ENCODE measurements around the gene TELO2.
"Not testable (repeated sequence)": the region's sequence is repeated elsewhere in the genome, so short reads cannot be mapped to it uniquely, and the experiment has no call there.

TELO2 gene

DNA sequence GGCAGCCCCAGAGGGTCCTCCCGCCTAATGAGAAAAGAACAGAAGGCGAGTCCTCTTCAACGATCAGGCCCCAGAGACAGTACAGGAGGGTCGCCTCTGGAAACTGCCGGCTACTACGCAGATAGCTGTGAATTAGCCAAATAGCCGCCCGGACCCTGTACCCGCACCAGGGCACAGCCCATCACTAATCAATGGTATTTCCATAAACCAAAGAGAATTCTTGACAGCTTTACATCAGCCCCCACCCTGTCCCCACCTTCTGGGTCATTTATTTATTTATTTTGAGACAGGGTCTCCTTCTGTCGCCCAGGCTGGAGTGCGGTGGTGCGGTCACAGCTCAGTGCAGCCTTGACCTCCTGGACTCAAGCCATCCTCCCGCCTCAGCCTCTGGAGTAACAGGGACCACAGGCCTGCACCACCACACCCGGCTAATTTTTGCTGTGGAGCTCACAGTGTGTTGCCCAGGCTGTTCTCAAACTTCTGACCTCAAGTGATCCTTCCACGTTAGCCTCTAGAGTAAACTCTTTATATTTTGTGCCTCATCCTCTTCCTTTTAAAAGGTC is 17.5 kb upstream of the TELO2 start:
- DNase-seq (ENCODE audit: low spot score) = no peak

- DNase-seq (ENCODE audit: low spot score) = no peak
Observed at GRCh38 chr16:1477033-1477432, 16.1 kb upstream of the TELO2 start.

GRCh38 chr16:1478937-1479336 is 14.2 kb upstream of the TELO2 start:
- DNase-seq (ENCODE audit: low spot score) = not testable (repeated sequence)

- no peak for DNase-seq (ENCODE audit: low spot score)
Observed at GRCh38 chr16:1481906-1482835, 11.0 kb upstream of the TELO2 start.

DNA sequence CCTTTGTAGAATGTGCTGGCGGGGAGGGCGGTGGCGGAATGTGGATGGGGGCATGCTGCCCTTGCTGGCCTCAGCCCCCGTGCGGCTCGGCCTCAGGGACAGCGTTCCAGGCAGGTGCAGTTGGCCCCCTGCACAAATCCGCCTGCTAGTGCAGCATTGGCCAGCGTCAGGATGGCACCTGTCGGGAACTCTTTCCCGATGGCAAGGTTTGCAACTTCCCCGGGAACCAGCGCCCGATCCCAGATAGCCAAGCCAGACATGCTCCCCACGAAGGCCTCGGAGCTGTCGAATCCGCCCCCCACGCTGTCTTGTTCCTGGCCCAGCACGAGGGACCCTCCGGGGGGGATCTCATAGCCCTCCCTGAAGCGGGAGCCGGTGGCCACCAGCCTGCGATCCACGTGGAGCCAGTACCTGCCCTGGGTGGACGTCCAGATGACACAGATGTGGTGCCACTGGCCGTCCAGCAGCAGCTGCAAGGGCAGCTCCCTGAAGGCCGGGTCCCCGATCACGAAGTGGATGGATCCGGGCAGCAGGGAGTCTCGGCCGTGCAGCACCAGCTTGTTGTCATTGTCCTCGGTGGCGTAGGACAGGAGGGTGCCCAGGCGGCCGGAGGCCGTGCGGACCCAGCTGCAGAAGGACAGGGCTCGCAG is 7.2 kb upstream of the TELO2 start:
- DNase-seq (ENCODE audit: low spot score) = no peak

DNA sequence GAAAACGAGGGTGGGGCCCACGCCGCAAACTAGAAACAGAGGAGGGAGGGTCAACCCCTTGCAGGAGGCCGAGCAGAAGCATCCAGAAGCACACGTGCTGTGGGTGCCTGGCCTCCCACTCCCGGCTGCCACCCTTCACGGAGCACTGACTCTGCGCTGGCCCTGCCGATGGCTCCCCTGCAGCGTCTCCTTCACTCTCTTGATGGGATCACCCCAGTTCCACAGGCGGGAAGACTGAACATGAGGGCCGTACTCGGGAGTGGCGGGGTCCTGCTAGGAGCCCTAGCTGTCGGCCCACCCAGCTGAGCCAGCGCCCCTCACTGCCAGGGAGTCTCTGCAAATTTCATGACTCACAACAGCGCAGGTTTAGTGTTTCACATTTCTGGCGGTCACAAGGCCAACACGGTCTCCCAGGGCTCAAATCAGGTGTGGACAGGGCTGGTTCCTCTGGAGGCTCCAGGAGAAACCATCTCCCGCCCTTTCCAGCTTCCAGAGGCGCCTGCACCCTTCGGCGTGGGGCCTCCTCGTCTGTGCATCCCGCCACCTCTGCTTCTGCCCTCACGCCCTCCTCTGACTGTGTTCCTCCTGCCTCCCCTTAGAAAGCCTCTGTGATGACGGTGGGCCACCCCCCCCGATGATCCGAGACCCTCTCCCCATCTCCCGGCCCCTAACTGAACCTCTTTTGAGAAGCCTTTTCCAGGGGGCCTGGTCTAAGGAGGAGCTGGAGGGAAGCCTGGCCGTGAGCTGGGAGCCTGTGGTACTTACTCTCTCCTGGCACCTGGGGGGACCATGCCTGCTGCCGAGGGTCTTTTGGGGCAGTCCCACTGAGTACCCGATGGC is 6.4 kb upstream of the TELO2 start:
- no peak for DNase-seq (ENCODE audit: low spot score)

GRCh38 chr16:1487395-1488053 is 5.6 kb upstream of the TELO2 start:
- no peak for DNase-seq (ENCODE audit: low spot score)

GRCh38 chr16:1488054-1488601 is 5.0 kb upstream of the TELO2 start:
- no peak for DNase-seq (ENCODE audit: low spot score)

GRCh38 chr16:1488619-1489018 is 4.5 kb upstream of the TELO2 start, which contains the start of gene PTX4:
Gene PTX4 (minus strand): TSS chr16:1488944. CDS start chr16:1488909, 35 bp downstream.
- DNase-seq (ENCODE audit: low spot score) = no peak

GRCh38 chr16:1489077-1489476 is 4.1 kb upstream of the TELO2 start:
- DNase-seq (ENCODE audit: low spot score) = no peak

DNA sequence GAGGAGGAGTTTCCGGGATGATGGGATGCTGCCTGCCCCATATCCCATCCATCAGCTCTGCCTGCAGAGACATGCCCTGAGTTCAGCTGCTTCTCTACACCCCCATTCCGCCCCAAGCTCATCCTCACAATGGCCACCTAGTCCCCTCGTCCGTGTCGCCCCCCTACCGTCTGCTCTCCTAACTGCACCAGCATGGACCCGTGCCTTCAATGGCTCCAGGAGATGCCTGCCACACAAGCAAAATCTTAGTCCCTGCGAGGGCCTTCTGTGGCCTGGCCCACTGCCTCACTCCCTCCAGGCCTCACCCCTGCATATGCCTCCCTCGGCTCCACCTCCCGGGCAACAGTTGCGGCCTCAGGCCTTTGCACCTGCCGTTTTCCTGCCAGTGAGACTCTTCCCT is 1.8 kb upstream of the TELO2 start:
- no peak for DNase-seq (ENCODE audit: low spot score)

GRCh38 chr16:1492082-1492922 is 858 bp upstream of the TELO2 start:
- DNase-seq (ENCODE audit: low spot score) = no peak

DNA sequence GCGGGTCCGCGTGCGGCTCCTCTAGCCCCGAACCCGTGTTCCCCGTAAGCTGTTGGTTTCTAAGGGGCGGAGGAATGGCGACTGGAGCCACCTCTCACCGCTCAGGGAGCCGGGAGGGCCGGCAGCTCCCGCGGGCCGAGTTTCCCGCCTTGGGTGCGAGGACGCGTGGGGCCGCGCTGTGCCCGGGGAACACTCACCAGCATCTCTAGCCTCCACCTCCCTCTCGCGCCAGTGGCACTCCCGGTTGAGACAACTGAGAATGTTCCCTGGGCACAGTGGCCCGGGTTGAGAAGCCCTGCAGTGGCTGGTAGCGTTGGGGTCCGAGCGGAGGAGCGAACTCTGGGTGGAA is 560 bp downstream of the TELO2 start:
- no peak for DNase-seq (ENCODE audit: low spot score)

DNA sequence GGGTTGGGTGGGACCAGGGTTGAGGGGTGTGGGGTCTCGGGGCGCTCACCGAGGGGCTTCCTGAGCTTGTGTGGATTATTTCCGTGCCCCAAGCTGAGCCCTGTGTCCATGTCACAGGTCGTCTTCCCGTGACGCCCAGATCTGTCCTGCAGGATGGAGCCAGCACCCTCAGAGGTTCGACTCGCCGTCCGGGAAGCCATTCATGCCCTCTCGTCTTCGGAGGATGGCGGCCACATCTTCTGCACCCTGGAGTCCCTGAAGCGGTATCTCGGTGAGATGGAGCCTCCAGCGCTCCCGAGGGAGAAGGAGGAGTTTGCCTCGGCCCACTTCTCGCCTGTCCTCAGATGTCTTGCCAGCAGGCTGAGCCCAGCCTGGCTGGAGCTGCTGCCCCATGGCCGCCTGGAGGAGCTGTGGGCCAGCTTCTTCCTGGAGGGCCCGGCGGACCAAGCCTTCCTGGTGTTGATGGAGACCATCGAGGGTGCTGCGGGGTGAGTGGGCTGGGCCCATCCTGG is 1.0 kb downstream of the TELO2 start:
- DNase-seq (ENCODE audit: low spot score) = no peak

DNA sequence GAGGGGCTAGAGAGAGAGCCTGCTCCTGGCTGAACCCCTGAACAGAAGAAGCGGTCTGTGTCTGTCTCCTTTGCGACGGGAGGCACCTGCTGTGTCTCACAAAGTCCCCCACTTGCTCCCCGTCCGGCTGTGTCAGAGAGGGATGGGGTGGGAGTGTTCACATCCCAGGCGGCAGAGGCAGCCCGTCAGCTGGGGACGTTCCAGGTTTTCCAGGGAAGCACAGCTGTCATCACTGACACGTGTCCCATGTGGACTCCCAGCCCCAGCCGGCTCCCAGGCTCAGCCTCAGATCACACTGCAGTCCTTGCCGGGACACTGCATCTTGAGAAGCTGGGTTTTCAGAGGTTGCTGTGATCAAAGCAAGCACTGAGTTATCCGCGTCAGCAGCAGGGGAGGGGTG is 1.6 kb downstream of the TELO2 start:
- no peak for DNase-seq (ENCODE audit: low spot score)

- no peak for DNase-seq (ENCODE audit: low spot score)
Observed at GRCh38 chr16:1495211-1495888, 2.2 kb downstream of the TELO2 start.

DNA sequence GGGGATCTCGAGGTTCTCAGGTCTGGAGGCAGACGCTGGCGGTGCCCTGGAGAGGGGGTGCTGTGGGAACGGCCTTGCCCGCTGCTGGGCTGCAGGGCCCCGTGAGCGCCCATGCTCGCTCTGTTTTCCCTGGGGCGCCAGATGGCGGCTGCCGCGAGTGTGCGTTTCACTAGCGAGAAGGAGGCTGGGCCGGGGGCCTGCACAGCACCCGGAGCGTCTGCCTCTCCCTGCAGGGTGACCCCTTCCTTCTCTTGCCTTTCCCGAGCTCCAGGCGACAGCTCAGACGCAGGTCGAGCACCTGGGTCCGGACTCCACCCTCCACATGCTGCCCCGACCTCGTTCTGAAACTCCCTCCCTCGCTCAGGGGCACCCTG is 2.7 kb downstream of the TELO2 start:
- no peak for DNase-seq (ENCODE audit: low spot score)

DNA sequence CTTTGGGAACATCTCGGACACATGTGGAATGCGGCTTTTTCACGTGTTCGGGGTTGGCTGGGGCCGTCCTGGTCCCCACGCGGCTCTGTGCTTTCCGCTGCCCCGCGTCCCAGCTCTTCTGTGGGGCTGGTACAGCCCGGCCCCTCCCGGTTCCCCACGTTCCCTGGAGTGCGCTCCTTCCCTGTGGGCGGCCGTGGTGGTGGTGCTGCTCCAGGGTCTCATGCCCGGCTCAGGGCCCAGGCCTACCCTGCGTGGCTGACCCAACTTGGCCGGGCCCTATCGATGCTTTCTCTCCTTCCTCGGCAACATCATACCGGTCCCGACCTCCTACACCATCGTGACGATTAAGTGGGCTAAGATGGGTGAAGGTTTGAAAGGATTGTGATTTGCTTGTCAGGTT is 3.3 kb downstream of the TELO2 start:
- no peak for DNase-seq (ENCODE audit: low spot score)

GRCh38 chr16:1497014-1497598 is 3.9 kb downstream of the TELO2 start:
- DNase-seq (ENCODE audit: low spot score) = no peak
